ENCODE data around the gene EFHC1. TPM values are rescaled to one million over a fixed set of nuclear protein-coding genes. Genes with fewer than 3 reads are reported as not detected.

The EFHC1 gene
- total RNA-seq, 1 donor from 2014 or later = 6.6 TPM

- FAIRE-seq (no peak), DNase-seq (ENCODE audit: low read depth) (no peak)
- no peaks in the 10 kb centered on the region for H3K36me3 ChIP-seq (ENCODE audit: control insufficient read depth, insufficient read depth, low read length)
- TF ChIP-seq CTCF (IDR thresholded peaks at IDR 0.05; ENCODE audit: insufficient read depth, low read length, severe bottlenecking) = no peak
- H3K4me3 ChIP-seq (ENCODE audit: low read depth, low read length) = no peak overlapping the region
- no peaks in the 10 kb centered on the region for H3K27me3 ChIP-seq (ENCODE audit: control insufficient read depth, insufficient read depth, low read length)
These were observed 128.9 kb downstream of the EFHC1 start for GRCh38 chr6:52548999-52549398.

GRCh38 chr6:52549428-52549827, 129.3 kb downstream of the EFHC1 start:
- Histone ChIP-seq H3K4me3 (ENCODE audit: low read depth, low read length) (no peak overlapping the region), H3K27me3 (ENCODE audit: control insufficient read depth, insufficient read depth, low read length) (no peaks in the 10 kb centered on the region), H3K36me3 (ENCODE audit: control insufficient read depth, insufficient read depth, low read length) (no peaks in the 10 kb centered on the region)
- no peak for FAIRE-seq
- DNase-seq (ENCODE audit: low read depth) = no peak
- no peak for TF ChIP-seq CTCF (IDR thresholded peaks at IDR 0.05; ENCODE audit: insufficient read depth, low read length, severe bottlenecking)

- DNase-seq (ENCODE audit: low read depth) = no peak
- Histone ChIP-seq H3K36me3 (ENCODE audit: control insufficient read depth, insufficient read depth, low read length) (no peaks in the 10 kb centered on the region), H3K27me3 (ENCODE audit: control insufficient read depth, insufficient read depth, low read length) (no peaks in the 10 kb centered on the region), H3K4me3 (ENCODE audit: low read depth, low read length) (no peak overlapping the region)
- no peak for FAIRE-seq
- TF ChIP-seq CTCF (IDR thresholded peaks at IDR 0.05; ENCODE audit: insufficient read depth, low read length, severe bottlenecking) = no peak
These were observed 130.0 kb downstream of the EFHC1 start for GRCh38 chr6:52550014-52550575.

- no peak for TF ChIP-seq CTCF (IDR thresholded peaks at IDR 0.05; ENCODE audit: insufficient read depth, low read length, severe bottlenecking)
- Histone ChIP-seq H3K27me3 (ENCODE audit: control insufficient read depth, insufficient read depth, low read length) (no peaks in the 10 kb centered on the region), H3K4me3 (ENCODE audit: low read depth, low read length) (no peak overlapping the region), H3K36me3 (ENCODE audit: control insufficient read depth, insufficient read depth, low read length) (no peaks in the 10 kb centered on the region)
- FAIRE-seq (no peak), DNase-seq (ENCODE audit: low read depth) (no peak)
These were observed 130.7 kb downstream of the EFHC1 start for GRCh38 chr6:52550870-52551269.

- Histone ChIP-seq H3K27me3 (ENCODE audit: control insufficient read depth, insufficient read depth, low read length) (no peaks in the 10 kb centered on the region), H3K36me3 (ENCODE audit: control insufficient read depth, insufficient read depth, low read length) (no peaks in the 10 kb centered on the region), H3K4me3 (ENCODE audit: low read depth, low read length) (no peak overlapping the region)
- TF ChIP-seq CTCF (IDR thresholded peaks at IDR 0.05; ENCODE audit: insufficient read depth, low read length, severe bottlenecking) = no peak
- FAIRE-seq (no peak), DNase-seq (ENCODE audit: low read depth) (peak; percentile 74)
These were observed 131.5 kb downstream of the EFHC1 start for GRCh38 chr6:52551483-52552277.
